GM12878 (cell line): ENCODE data around the gene BMP2K. TPM values are rescaled to one million over a fixed set of nuclear protein-coding genes. Genes with fewer than 3 reads are reported as not detected.

Experiments
- ATAC-seq: fragments of 200-7000 bp; cut with Tn5 transposase; 3 replicates; pipeline ENCODE4 v1.9.1; 2020; ENCODE audit warnings: mild to moderate bottlenecking, moderate library complexity
- BruUV-seq: library from RNA; stranded (reverse); fragments of 400-500 nt; replicated peaks from 2 replicates; lab custom pipeline; 2021; lab: Mats Ljungman, UMichigan
- CTCF ChIA-PET: fragments of 300-600 bp; sonication (Branson Sonifier 250); formaldehyde crosslinking; extraction: SDS; loops from one replicate; lab custom pipeline; 2021; ENCODE audit warnings: inconsistent platforms; lab: Yijun Ruan, JAX
- POLR2A ChIA-PET: fragments of 350-600 bp; formaldehyde crosslinking; extraction: SDS; loops from one replicate; lab custom pipeline; 2021; ENCODE audit warnings: inconsistent platforms; lab: Charles Lee
- RAD21 ChIA-PET: fragments of 300-600 bp; sonication (Branson Sonifier 250); formaldehyde crosslinking; loops from one replicate; lab custom pipeline; 2023; ENCODE audit warnings: antibody characterized with exemption; ENCODE audit not compliant: unreplicated experiment; lab: Charles Lee
- SMC1A ChIA-PET: fragments of 300-600 bp; sonication (Branson Sonifier 250); formaldehyde crosslinking; loops from one replicate; lab custom pipeline; 2023; ENCODE audit not compliant: unreplicated experiment, uncharacterized antibody; lab: Charles Lee
- DNase-seq: peaks from one replicate; pipeline ENCODE4 v3.0.0-alpha.2; 2011; ENCODE audit warnings: low read depth, low spot score
- FAIRE-seq: peaks from 3 replicates; lab custom pipeline; 2011; peaks lifted over from hg19 to GRCh38; lab: Jason Lieb, UNC
- H2AFZ ChIP-seq: 2 replicates; pipeline ENCODE4 v1.6.0; 2011; ENCODE audit warnings: low read depth, low read length, control low read depth; ENCODE audit not compliant: control insufficient read depth
- H3K27ac ChIP-seq: 2 replicates; pipeline ENCODE4 v1.5.1; 2011; ENCODE audit warnings: control low read depth; ENCODE audit not compliant: control insufficient read depth, insufficient read depth
- H3K27me3 ChIP-seq, 2 experiments: replicated peaks in 1 of 2; 2 replicates each; pipeline versions ENCODE4 v1.6.0 to v1.6.1; 2011; ENCODE audit warnings: low read length in 1 of 2; ENCODE audit not compliant: control insufficient read depth in 2 of 2, insufficient read depth in 2 of 2
- H3K36me3 ChIP-seq, 2 experiments: 2 replicates each; pipeline ENCODE4 v1.5.1; 2011; ENCODE audit warnings: low read length in 1 of 2; ENCODE audit not compliant: control insufficient read depth in 2 of 2, insufficient read depth in 2 of 2
- H3K4me1 ChIP-seq: 2 replicates; pipeline ENCODE4 v1.6.1; 2011; ENCODE audit warnings: mild to moderate bottlenecking, low read length, moderate library complexity, mixed read lengths; ENCODE audit not compliant: control insufficient read depth, insufficient read depth
- H3K4me2 ChIP-seq: 2 replicates; pipeline ENCODE4 v1.6.0; 2011; ENCODE audit warnings: control low read depth; ENCODE audit not compliant: control insufficient read depth, insufficient read depth
- H3K4me3 ChIP-seq: fragments of 200-600 bp; sonication (generic); 2 replicates; pipeline ENCODE4 v1.5.1; 2016
- H3K79me2 ChIP-seq: 2 replicates; pipeline ENCODE4 v1.6.0; 2011; ENCODE audit warnings: low read length; ENCODE audit not compliant: control insufficient read depth, insufficient read depth
- H3K9ac ChIP-seq: 2 replicates; pipeline ENCODE4 v1.8.0; 2011; ENCODE audit warnings: low read length, control low read depth, mixed read lengths; ENCODE audit not compliant: control insufficient read depth, insufficient read depth
- H3K9me3 ChIP-seq: replicated peaks from 3 replicates; pipeline ENCODE4 v1.5.1; 2011; ENCODE audit warnings: mild to moderate bottlenecking, low read length; ENCODE audit not compliant: control insufficient read depth, insufficient read depth
- H4K20me1 ChIP-seq: 2 replicates; pipeline ENCODE4 v1.6.0; 2011; ENCODE audit not compliant: control insufficient read depth, insufficient read depth
- BCL11A ChIP-seq: IDR thresholded peaks from 2 replicates; pipeline ENCODE4 v1.6.1; 2011; ENCODE audit warnings: low read depth, low read length
- BRCA1 ChIP-seq: IDR thresholded peaks from 2 replicates; pipeline ENCODE4 v1.6.1; 2011; ENCODE audit warnings: low read depth, low read length, improper control_type of control experiment
- CREM ChIP-seq: IDR thresholded peaks from 2 replicates; pipeline ENCODE4 v1.6.1; 2014; ENCODE audit warnings: antibody characterized with exemption, low read depth
- ELK1 ChIP-seq: IDR thresholded peaks from 2 replicates; pipeline ENCODE4 v1.6.1; 2012; ENCODE audit warnings: low read depth, low read length, improper control_type of control experiment
- MTA3 ChIP-seq: IDR thresholded peaks from 2 replicates; pipeline ENCODE4 v1.6.1; 2012; ENCODE audit warnings: low read length, inconsistent platforms, borderline replicate concordance
- SMARCA5 ChIP-seq: fragments of 450-650 bp; IDR thresholded peaks from 2 replicates; pipeline ENCODE4 v1.6.1; 2017; ENCODE audit warnings: mild to moderate bottlenecking
- SREBF2 ChIP-seq: IDR thresholded peaks from 2 replicates; pipeline ENCODE4 v1.6.1; 2012; ENCODE audit warnings: mild to moderate bottlenecking, low read length
- SRF ChIP-seq, 2 experiments: IDR thresholded peaks; 2 replicates each; pipeline ENCODE4 v1.6.1; 2011; ENCODE audit warnings: low read depth in 2 of 2, low read length in 2 of 2, mild to moderate bottlenecking in 1 of 2, moderate library complexity in 1 of 2
- WRNIP1 ChIP-seq: IDR thresholded peaks from 2 replicates; pipeline ENCODE4 v1.6.1; 2011; ENCODE audit warnings: low read depth, low read length, improper control_type of control experiment, borderline replicate concordance
- ZNF24 ChIP-seq: fragments of 450-650 bp; IDR thresholded peaks from 2 replicates; pipeline ENCODE4 v1.6.1; 2017; ENCODE audit warnings: antibody characterized with exemption, mild to moderate bottlenecking
- WGBS: methylation state at CpG from one replicate; pipeline ENCODE4 v1.1.6; 2016; ENCODE audit warnings: low lambda C conversion rate; ENCODE audit not compliant: insufficient replicate concordance, insufficient coverage; ENCODE audit errors: missing lambda C conversion rate; 5-methylcytosine and 5-hydroxymethylcytosine counted together
- in situ Hi-C: fragments of 300-500 bp; cut with MboI; formaldehyde crosslinking; loops from 9 replicates; pipeline ENCODE4 v1.14.3; 2018; ENCODE audit warnings: mixed read lengths
- intact Hi-C: fragments of 100-400 bp; cut with micrococcal nuclease; formaldehyde crosslinking; loops from one replicate; pipeline ENCODE4 v1.14.2; 2022; ENCODE audit not compliant: unreplicated experiment
- polyA plus RNA-seq, 11 experiments: library from polyadenylated mRNA; depleted of rRNA in 4 of 11; unstranded in 6 of 11; stranded (reverse) in 5 of 11; fragments of >200 nt; fragmentation: Nextera tagmentation in 4 of 11; fragmentation: Illumina TruSeq in 1 of 11; extraction: Ambion mirVana in 4 of 11; extraction: Trizol in 1 of 11; gene quantifications; 1 replicate in 1 of 11; 2 replicates in 10 of 11; pipeline versions ENCODE4 v1.2.1 to v1.2.3, GENCODE V29; 2011 to 2016; ENCODE audit warnings: inconsistent platforms in 2 of 11, missing spikeins in 2 of 11, low read depth in 1 of 11
- total RNA-seq, 4 experiments: library from RNA; depleted of rRNA in 3 of 4; stranded (reverse); fragments of >200 nt in 3 of 4; fragmentation: Illumina TruSeq in 1 of 4; extraction: Trizol in 1 of 4; gene quantifications; 2 replicates each; pipeline versions ENCODE4 v1.2.1 to v1.2.3, GENCODE V29; 2013 to 2021

Gene BMP2K
- total and polyA plus RNA-seq, 10 of the 15 experiments (the other 5 are each of a cell fraction or from before 2014, with no cell fraction given) = 3.3 to 84.6 (median 24.8) TPM

- TF ChIP-seq BCL11A = no peak
- no peak for TF ChIP-seq CREM
- TF ChIP-seq SMARCA5 = no peak
Observed at GRCh38 chr4:78780093-78780492, 3.9 kb downstream of the BMP2K start (continued).

- intact Hi-C loops = no loop called here
- POLR2A ChIA-PET = interaction anchor here (0.5 to 3.6 kb wide), 10 partner anchors 8 to 1530 kb away, joined by 3 to 11 read pairs (median 4); no protein-coding TSS in a partner anchor
- Histone ChIP-seq H3K79me2 (peaks cover 94% of the 10 kb centered on the region), H3K27me3 (no peaks in the 10 kb centered on the region), H3K4me2 (peak overlapping the region; percentile 79), H3K9ac (no peak overlapping the region), H2AFZ (no peak overlapping the region), H3K4me3 (peak overlapping the region; percentile 40; the same call in 1 of the 2 replicates), H3K27ac (no peak overlapping the region), H3K9me3 (no peaks in the 10 kb centered on the region; the same call in 2 of the 3 replicates), H3K36me3 (no peaks in the 10 kb centered on the region; a peak in 1 of 4 replicates), H4K20me1 (no peaks in the 10 kb centered on the region; the same call in 1 of the 2 replicates), H3K4me1 (peaks cover 5% of the 10 kb centered on the region; the same call in 1 of the 2 replicates)
- RAD21 ChIA-PET = interaction anchor here (0.7 to 7.3 kb wide), 12 partner anchors 13 to 185 kb away, joined by 3 to 49 read pairs (median 3); no protein-coding TSS in a partner anchor
- CTCF ChIA-PET = interaction anchor here (1.1 to 2.5 kb wide), 5 partner anchors 14 to 157 kb away, joined by 3 to 11 read pairs (median 4); no protein-coding TSS in a partner anchor
- no peak for ATAC-seq
- in situ Hi-C loops = no loop called here
- no peak for TF ChIP-seq MTA3
- TF ChIP-seq ELK1 = no peak
- TF ChIP-seq WRNIP1 = no peak
- no peak for TF ChIP-seq ZNF24
- no peak for TF ChIP-seq BRCA1
- no peak for TF ChIP-seq SRF (IDR thresholded peaks at IDR 0.05; ENCODE audit: low read depth in 2 of 2, low read length in 2 of 2)
- no peak for TF ChIP-seq SREBF2
- no TSS peak for BruUV-seq
- FAIRE-seq = no peak
- 0% methylated on average over 1 of the region's 1 CpG for WGBS
- DNase-seq = no peak
- SMC1A ChIA-PET = interaction anchor here (0.9 to 8.3 kb wide), 11 partner anchors 8 to 168 kb away, joined by 3 to 80 read pairs (median 8); no protein-coding TSS in a partner anchor
Observed at GRCh38 chr4:78781139-78781538, 5.0 kb downstream of the BMP2K start.
